Testis (tissue), 2 donors: ENCODE results near the gene POC1B.

ENCODE experiments used
- POLR2A ChIP-seq: fragments of 450-650 bp; IDR thresholded peaks from one replicate; pipeline ENCODE4 v1.6.1; 2017; ENCODE audit warnings: antibody characterized with exemption, mild to moderate bottlenecking, moderate library complexity
- TF ChIP-seq, protein P1 (sequence below), 3 experiments: fragments of 450-650 bp in 2 of 3; fragments of 200-600 bp in 1 of 3; sonication (generic) in 1 of 3; IDR thresholded peaks; one replicate each; pipeline ENCODE4 v1.5.1; 2016 to 2019; ENCODE audit warnings: antibody characterized with exemption in 3 of 3, mild to moderate bottlenecking in 2 of 3, moderate library complexity in 1 of 3

DNA sequence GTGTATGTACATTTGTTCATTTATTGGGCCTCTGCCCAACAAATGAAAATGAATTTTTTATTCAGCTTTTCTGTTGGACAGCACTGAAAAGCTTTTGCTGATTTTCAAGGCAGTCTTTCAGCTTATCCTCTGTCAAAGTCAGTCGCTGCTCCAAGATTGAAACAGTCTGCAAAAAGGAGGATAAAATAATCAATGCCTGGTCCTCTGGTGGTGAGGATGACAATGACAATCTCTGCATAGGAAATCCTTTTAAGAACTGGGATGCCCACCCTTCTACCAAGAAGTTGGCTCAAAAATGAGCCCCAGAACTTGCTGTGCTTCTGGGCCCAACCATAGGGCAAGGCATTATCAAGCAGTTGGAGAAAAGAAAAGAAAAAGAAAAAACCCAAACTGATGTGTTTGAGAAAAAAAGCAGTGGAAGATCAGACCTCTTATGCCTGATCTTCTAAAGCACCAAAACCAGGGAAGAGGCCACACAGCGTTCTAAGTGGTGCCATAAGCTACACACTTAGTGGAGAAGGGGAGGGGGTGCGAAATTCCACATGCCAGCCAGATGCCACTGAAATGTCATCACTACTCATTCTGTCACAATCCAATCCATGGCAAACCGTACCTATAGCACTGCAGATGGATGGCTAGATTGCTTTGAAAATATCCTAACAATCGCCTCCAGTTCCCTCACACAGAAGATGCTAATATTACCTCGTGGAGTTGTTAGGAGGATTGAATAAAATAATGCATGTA is 104.6 kb downstream of the POC1B start:
- TF ChIP-seq, protein P1, sequence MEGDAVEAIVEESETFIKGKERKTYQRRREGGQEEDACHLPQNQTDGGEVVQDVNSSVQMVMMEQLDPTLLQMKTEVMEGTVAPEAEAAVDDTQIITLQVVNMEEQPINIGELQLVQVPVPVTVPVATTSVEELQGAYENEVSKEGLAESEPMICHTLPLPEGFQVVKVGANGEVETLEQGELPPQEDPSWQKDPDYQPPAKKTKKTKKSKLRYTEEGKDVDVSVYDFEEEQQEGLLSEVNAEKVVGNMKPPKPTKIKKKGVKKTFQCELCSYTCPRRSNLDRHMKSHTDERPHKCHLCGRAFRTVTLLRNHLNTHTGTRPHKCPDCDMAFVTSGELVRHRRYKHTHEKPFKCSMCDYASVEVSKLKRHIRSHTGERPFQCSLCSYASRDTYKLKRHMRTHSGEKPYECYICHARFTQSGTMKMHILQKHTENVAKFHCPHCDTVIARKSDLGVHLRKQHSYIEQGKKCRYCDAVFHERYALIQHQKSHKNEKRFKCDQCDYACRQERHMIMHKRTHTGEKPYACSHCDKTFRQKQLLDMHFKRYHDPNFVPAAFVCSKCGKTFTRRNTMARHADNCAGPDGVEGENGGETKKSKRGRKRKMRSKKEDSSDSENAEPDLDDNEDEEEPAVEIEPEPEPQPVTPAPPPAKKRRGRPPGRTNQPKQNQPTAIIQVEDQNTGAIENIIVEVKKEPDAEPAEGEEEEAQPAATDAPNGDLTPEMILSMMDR (IDR thresholded peaks at IDR 0.05) = no peak
- no peak for TF ChIP-seq POLR2A
